Naive B cell (primary cell): Measurements from ENCODE around the gene CCNY. TPM values are rescaled to one million over a fixed set of nuclear protein-coding genes. Genes with fewer than 3 reads are reported as not detected.
"Not testable (repeated sequence)": the region's sequence is repeated elsewhere in the genome, so short reads cannot be mapped to it uniquely, and the experiment has no call there.

Source experiments
- ATAC-seq, 2 donors: fragments of 150-1000 bp; cut with Tn5 transposase; 2 replicates each; pipeline ENCODE4 v1.10.0; 2021; ENCODE audit warnings: low read depth in 2 of 2, mild to moderate bottlenecking in 2 of 2, moderate library complexity in 2 of 2
- DNase-seq: peaks from one replicate; pipeline ENCODE4 v3.0.0; 2022
- H3K27ac Mint-ChIP-seq, 6 donors: one replicate each; pipeline ENCODE4 v1.8.0; 2020 to 2022; ENCODE audit warnings: mild to moderate bottlenecking in 6 of 6, mixed read lengths in 6 of 6, moderate library complexity in 5 of 6, inconsistent platforms in 2 of 6
- H3K27me3 Mint-ChIP-seq, 3 donors: one replicate each; pipeline ENCODE4 v1.8.0; 2021 to 2022; ENCODE audit warnings: mixed read lengths in 3 of 3, mild to moderate bottlenecking in 1 of 3
- H3K36me3 Mint-ChIP-seq, 2 donors: one replicate each; pipeline ENCODE4 v1.8.0; 2020 to 2022; ENCODE audit warnings: mixed read lengths in 2 of 2, inconsistent platforms in 1 of 2, mild to moderate bottlenecking in 1 of 2
- H3K4me1 Mint-ChIP-seq, 3 donors: one replicate each; pipeline ENCODE4 v1.8.0; 2020 to 2022; ENCODE audit warnings: mixed read lengths in 3 of 3, inconsistent platforms in 1 of 3, mild to moderate bottlenecking in 1 of 3, moderate library complexity in 1 of 3
- H3K4me3 Mint-ChIP-seq, 8 donors: one replicate each; pipeline ENCODE4 v1.8.0; 2020 to 2022; ENCODE audit warnings: mild to moderate bottlenecking in 8 of 8, mixed read lengths in 8 of 8, moderate library complexity in 8 of 8, inconsistent platforms in 2 of 8
- H3K9me3 Mint-ChIP-seq, 7 donors: one replicate each; pipeline ENCODE4 v1.8.0; 2020 to 2022; ENCODE audit warnings: mixed read lengths in 7 of 7, mild to moderate bottlenecking in 5 of 7, inconsistent platforms in 2 of 7, moderate library complexity in 1 of 7
- polyA plus RNA-seq, 6 donors: library from polyadenylated mRNA; unstranded; fragments of 300-500 nt; fragmentation: Illumina TruSeq; gene quantifications; one replicate each; pipeline ENCODE4 v1.2.3, GENCODE V29; 2021; ENCODE audit warnings: low read depth in 6 of 6

Gene CCNY
- polyA plus RNA-seq, 6 donors from 2014 or later = 9.4 to 27.7 (median 13.6) TPM

DNA sequence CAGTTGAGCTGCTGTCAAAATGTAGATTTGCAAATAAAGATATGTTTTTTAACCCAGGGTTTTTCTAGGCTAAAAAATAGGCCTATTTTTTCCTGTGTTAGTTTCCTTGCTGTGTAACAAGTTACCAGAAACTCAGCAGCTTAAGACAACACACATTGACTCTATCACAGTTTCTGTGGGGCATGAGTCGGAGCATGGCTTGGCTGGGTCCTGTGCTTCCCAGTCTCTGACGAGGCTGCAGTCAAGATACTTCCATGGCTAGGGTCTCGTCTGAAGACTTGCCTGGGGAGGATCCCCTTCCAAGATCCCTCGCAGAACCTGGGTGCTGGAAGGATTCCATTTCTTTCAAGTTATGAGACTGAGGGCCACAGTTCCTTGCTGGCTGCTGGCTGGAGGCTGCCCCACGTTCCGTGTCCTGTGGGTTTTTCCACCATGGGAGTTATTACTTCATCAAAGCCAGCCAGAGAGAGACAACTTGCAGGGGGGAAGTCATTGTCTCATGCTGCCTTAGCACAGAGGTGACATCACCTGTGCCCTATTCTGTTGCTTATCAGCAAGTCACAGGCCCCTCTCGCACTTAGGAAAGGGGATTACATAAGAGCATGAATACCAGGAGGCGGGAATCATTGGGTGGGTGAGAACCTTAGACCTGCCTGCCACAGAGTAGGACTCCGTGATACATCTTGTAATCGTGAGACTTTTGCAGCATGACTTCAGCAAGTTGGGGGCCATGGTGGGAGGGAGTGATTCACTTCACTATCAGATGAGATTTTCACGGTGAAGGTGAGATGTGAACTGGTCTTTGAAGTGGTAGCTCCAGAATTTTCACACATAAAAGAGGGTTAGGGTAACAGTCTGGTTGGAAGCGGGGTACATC lies 77.9 kb downstream of the CCNY start:
- ATAC-seq (no peak), DNase-seq (no peak)
- H3K27ac Mint-ChIP-seq = peak overlapping the region; percentile 18 to 79 (median 59)

DNA sequence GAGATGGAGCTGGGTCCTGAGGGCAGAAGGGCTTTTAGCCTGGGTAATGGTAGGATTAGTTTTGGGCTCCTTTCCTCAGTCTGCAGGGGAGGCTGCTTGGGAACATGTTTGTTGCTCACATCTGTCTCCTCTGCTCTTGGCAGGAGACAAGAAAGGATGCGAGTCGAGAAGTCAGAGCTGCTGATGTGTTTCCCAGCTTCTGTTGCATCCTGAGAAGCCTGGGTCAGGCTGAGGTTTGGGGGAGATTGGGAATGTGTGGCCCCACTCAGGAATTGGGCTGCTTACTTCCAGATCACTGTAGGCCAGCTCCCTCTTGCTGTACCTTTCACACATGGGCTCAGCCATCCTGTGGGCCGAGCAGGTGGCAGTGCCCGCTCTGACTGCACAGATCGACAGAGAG lies 79.2 kb downstream of the CCNY start:
- Mint-ChIP-seq H3K9me3 (no peaks in the 10 kb centered on the region), H3K36me3 (no peaks in the 10 kb centered on the region), H3K4me3 (peak overlapping the region in 1 of 8 donors; percentile 11), H3K27ac (peak overlapping the region; percentile 18 to 87 (median 78)), H3K27me3 (no peaks in the 10 kb centered on the region), H3K4me1 (peaks cover 45 to 72% (median 66%) of the 10 kb centered on the region in 3 donors)
- ATAC-seq (no peak), DNase-seq (no peak)

More for the DNA sequence above, 77.9 kb downstream of the CCNY start:
- Mint-ChIP-seq H3K4me3 (peak overlapping the region in 1 of 8 donors; percentile 55), H3K9me3 (no peaks in the 10 kb centered on the region), H3K4me1 (peaks cover 54 to 69% (median 68%) of the 10 kb centered on the region in 3 donors), H3K36me3 (no peaks in the 10 kb centered on the region), H3K27me3 (no peaks in the 10 kb centered on the region)

- Mint-ChIP-seq H3K27ac (peak overlapping the region; percentile 18 to 93 (median 78)), H3K4me1 (peaks cover 48 to 75% (median 64%) of the 10 kb centered on the region in 3 donors)
Observed at GRCh38 chr10:35416619-35417312, 80.5 kb downstream of the CCNY start.

GRCh38 chr10:35417313-35417625 lies 81.0 kb downstream of the CCNY start:
- Mint-ChIP-seq H3K4me3 (no peak overlapping the region), H3K4me1 (peaks cover 49 to 76% (median 64%) of the 10 kb centered on the region in 3 donors), H3K27ac (peak overlapping the region in 3 of 6 donors; percentile 2 to 18 (median 9)), H3K27me3 (no peaks in the 10 kb centered on the region), H3K9me3 (no peaks in the 10 kb centered on the region), H3K36me3 (no peaks in the 10 kb centered on the region)
- no peak for ATAC-seq
- no peak for DNase-seq

More at GRCh38 chr10:35416619-35417312, 80.5 kb downstream of the CCNY start:
- ATAC-seq (peak; percentile 51 to 56), DNase-seq (peak; percentile 5)
- H3K36me3 Mint-ChIP-seq = no peaks in the 10 kb centered on the region
- H3K9me3 Mint-ChIP-seq = no peaks in the 10 kb centered on the region
- H3K27me3 Mint-ChIP-seq = no peaks in the 10 kb centered on the region
- H3K4me3 Mint-ChIP-seq = peak overlapping the region in 4 of 8 donors; percentile 8 to 78 (median 38)

GRCh38 chr10:35417795-35418194 lies 81.5 kb downstream of the CCNY start:
- no peaks in the 10 kb centered on the region for H3K36me3 Mint-ChIP-seq
- H3K4me1 Mint-ChIP-seq = peaks cover 49 to 76% (median 64%) of the 10 kb centered on the region in 3 donors
- no peaks in the 10 kb centered on the region for H3K9me3 Mint-ChIP-seq
- no peaks in the 10 kb centered on the region for H3K27me3 Mint-ChIP-seq
- ATAC-seq (no peak), DNase-seq (no peak)
- no peak overlapping the region for H3K4me3 Mint-ChIP-seq
- H3K27ac Mint-ChIP-seq = peak overlapping the region in 4 of 6 donors; percentile 9 to 31 (median 24)

GRCh38 chr10:35418580-35418979 lies 82.3 kb downstream of the CCNY start:
- Mint-ChIP-seq H3K27ac (peak overlapping the region in 1 of 6 donors; percentile 73), H3K4me1 (peaks cover 49 to 76% (median 69%) of the 10 kb centered on the region in 3 donors)
- not testable (repeated sequence) for H3K4me3 Mint-ChIP-seq, H3K9me3 Mint-ChIP-seq, H3K27me3 Mint-ChIP-seq, H3K36me3 Mint-ChIP-seq, DNase-seq, ATAC-seq

GRCh38 chr10:35420044-35420443 lies 83.7 kb downstream of the CCNY start:
- Mint-ChIP-seq H3K4me3 (no peak overlapping the region), H3K36me3 (no peaks in the 10 kb centered on the region), H3K27ac (peak overlapping the region in 3 of 6 donors; percentile 6 to 71 (median 21)), H3K9me3 (no peaks in the 10 kb centered on the region), H3K27me3 (no peaks in the 10 kb centered on the region), H3K4me1 (peaks cover 38 to 66% (median 57%) of the 10 kb centered on the region in 3 donors)
- DNase-seq (no peak), ATAC-seq (no peak)

GRCh38 chr10:35420827-35421552 lies 84.7 kb downstream of the CCNY start:
- Mint-ChIP-seq H3K36me3 (no peaks in the 10 kb centered on the region), H3K4me1 (peaks cover 35 to 66% (median 52%) of the 10 kb centered on the region in 3 donors), H3K9me3 (no peaks in the 10 kb centered on the region), H3K4me3 (peak overlapping the region in 1 of 8 donors; percentile 12), H3K27ac (peak overlapping the region in 4 of 6 donors; percentile 53 to 72 (median 66)), H3K27me3 (no peaks in the 10 kb centered on the region)
- no peak for ATAC-seq
- no peak for DNase-seq

DNA sequence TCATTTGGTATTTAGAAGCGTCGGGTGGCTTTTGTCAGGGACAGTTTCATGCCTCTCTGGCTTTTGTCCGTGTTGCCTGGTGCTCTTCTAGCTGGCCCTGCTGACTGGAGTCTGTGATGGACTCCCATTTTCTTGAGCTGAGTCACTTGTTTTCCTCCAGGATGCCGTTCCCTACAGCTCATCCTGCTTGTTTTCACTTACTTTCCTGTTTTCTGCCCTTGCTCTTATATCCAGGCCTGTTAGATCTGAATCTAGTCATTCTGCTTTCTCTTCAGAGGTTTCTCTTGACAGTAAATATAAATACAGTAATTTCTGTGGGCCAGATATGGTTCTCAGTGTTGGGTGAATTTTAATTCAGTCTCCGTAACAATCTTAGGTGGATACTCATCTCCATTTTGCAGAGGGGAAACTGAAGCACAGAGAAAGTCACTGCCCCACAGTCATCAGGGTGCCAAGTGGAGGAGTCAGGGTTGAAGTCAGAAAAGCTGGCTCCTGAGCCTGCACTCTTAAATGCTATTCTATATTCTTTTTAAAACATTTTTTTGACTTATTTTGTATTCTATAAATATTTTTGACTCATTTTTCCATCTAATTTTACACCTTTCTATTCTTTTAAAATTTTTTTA lies 85.4 kb downstream of the CCNY start:
- ATAC-seq = no peak
- Mint-ChIP-seq H3K27ac (peak overlapping the region in 4 of 6 donors; percentile 53 to 72 (median 66)), H3K36me3 (no peaks in the 10 kb centered on the region), H3K27me3 (no peaks in the 10 kb centered on the region), H3K4me1 (peaks cover 35 to 66% (median 52%) of the 10 kb centered on the region in 3 donors), H3K9me3 (no peaks in the 10 kb centered on the region), H3K4me3 (peak overlapping the region in 1 of 8 donors; percentile 12)
- no peak for DNase-seq

- ATAC-seq (no peak), DNase-seq (no peak)
- Mint-ChIP-seq H3K4me3 (no peak overlapping the region), H3K9me3 (no peaks in the 10 kb centered on the region), H3K27ac (peak overlapping the region in 1 of 6 donors; percentile 26), H3K36me3 (no peaks in the 10 kb centered on the region), H3K4me1 (peaks cover 36 to 66% (median 52%) of the 10 kb centered on the region in 3 donors), H3K27me3 (no peaks in the 10 kb centered on the region)
Observed at GRCh38 chr10:35422228-35422627, 85.9 kb downstream of the CCNY start.

DNA sequence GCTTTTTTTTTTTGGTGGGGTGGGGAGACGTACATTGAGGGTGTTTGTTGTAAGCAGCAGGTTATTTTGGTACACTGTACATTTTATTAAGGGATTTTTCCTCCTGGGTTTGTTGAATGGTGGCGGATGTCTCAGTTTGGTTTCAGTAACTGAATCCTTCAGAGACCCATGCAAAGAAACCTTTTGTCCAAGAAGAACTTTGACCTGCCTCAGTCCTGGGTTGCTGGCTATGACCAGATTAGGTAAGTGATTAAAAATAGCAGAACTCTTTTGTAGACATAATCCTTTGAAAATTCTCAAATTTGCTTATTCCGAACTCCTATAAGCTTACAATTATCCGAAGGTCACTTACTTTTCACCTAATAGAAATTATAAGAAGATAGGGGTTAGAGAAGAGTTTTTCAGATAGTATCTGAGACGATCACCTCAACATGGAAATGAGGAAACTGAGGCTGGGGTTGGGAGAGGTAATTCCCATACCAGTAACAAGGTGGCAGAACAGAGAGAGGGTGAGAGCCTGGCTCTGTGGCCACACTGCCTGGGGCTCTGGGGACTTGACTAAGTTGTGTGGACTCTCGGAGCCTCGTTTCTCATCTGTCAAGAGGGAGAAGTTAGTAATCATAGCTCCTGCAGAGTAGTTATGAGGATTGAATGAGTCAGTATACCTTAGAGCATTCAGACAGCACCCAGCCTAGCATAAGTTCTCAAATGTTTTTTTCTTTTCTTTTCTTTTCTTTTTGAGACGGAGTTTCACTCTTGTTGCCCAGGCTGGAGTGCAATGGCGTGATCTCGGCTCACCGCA lies 87.4 kb downstream of the CCNY start:
- Mint-ChIP-seq H3K4me3 (no peak overlapping the region), H3K36me3 (no peaks in the 10 kb centered on the region), H3K4me1 (peaks cover 40 to 65% (median 54%) of the 10 kb centered on the region in 3 donors), H3K27me3 (no peaks in the 10 kb centered on the region), H3K9me3 (peaks cover 0 to 2% (median 0%) of the 10 kb centered on the region in 7 donors), H3K27ac (no peak overlapping the region)
- no peak for ATAC-seq
- no peak for DNase-seq

- peaks cover 0 to 2% (median 0%) of the 10 kb centered on the region in 7 donors for H3K9me3 Mint-ChIP-seq
- peaks cover 36 to 56% (median 50%) of the 10 kb centered on the region in 3 donors for H3K4me1 Mint-ChIP-seq
- H3K36me3 Mint-ChIP-seq = no peaks in the 10 kb centered on the region
- no peak for DNase-seq
- peak overlapping the region in 1 of 8 donors; percentile 2 for H3K4me3 Mint-ChIP-seq
- H3K27me3 Mint-ChIP-seq = no peaks in the 10 kb centered on the region
- no peak for ATAC-seq
- peak overlapping the region in 2 of 6 donors; percentile 40 to 69 for H3K27ac Mint-ChIP-seq
Observed at GRCh38 chr10:35424680-35425285, 88.5 kb downstream of the CCNY start.
